ENCODE results near the gene CDYL. TPM values are rescaled to one million over a fixed set of nuclear protein-coding genes. Genes with fewer than 3 reads are reported as not detected.

Gene CDYL
- total RNA-seq, 1 donor from 2014 or later = 46.1 TPM

GRCh38 chr6:4853782-4854511, 77.7 kb downstream of the CDYL start:
- FAIRE-seq (no peak), DNase-seq (ENCODE audit: low read depth) (peak; percentile 76)
- no peaks in the 10 kb centered on the region for H3K27me3 ChIP-seq (ENCODE audit: control insufficient read depth, insufficient read depth, low read length)
- no peak for TF ChIP-seq CTCF (IDR thresholded peaks at IDR 0.05; ENCODE audit: insufficient read depth, low read length, severe bottlenecking)
- no peak overlapping the region for H3K4me3 ChIP-seq (ENCODE audit: low read depth, low read length)
- peaks cover 1% of the 10 kb centered on the region for H3K36me3 ChIP-seq (ENCODE audit: control insufficient read depth, insufficient read depth, low read length)

DNA sequence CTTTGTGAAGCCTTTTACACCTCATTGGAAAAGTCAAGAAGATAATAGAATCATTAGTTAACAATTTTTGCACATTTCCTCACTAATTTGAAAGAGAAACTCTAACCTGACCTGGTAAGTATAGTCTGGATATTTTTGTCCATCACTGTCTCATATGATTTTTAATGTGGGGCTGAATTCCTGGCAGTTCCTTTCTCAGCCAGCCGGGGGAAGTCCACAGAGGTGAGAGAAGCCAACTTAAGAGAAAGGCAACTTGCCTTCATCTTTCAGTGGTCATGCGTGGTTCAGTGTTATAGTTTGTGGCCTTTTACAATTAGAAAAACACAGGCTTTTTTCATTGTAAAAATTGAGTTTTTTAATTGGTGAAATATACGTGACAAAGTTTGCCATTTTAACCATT, 80.6 kb downstream of the CDYL start:
- no peak for TF ChIP-seq CTCF (IDR thresholded peaks at IDR 0.05; ENCODE audit: insufficient read depth, low read length, severe bottlenecking)
- H3K27me3 ChIP-seq (ENCODE audit: control insufficient read depth, insufficient read depth, low read length) = no peaks in the 10 kb centered on the region
- FAIRE-seq (no peak), DNase-seq (ENCODE audit: low read depth) (no peak)
- H3K4me3 ChIP-seq (ENCODE audit: low read depth, low read length) = no peak overlapping the region
- peaks cover 1% of the 10 kb centered on the region for H3K36me3 ChIP-seq (ENCODE audit: control insufficient read depth, insufficient read depth, low read length)

DNA sequence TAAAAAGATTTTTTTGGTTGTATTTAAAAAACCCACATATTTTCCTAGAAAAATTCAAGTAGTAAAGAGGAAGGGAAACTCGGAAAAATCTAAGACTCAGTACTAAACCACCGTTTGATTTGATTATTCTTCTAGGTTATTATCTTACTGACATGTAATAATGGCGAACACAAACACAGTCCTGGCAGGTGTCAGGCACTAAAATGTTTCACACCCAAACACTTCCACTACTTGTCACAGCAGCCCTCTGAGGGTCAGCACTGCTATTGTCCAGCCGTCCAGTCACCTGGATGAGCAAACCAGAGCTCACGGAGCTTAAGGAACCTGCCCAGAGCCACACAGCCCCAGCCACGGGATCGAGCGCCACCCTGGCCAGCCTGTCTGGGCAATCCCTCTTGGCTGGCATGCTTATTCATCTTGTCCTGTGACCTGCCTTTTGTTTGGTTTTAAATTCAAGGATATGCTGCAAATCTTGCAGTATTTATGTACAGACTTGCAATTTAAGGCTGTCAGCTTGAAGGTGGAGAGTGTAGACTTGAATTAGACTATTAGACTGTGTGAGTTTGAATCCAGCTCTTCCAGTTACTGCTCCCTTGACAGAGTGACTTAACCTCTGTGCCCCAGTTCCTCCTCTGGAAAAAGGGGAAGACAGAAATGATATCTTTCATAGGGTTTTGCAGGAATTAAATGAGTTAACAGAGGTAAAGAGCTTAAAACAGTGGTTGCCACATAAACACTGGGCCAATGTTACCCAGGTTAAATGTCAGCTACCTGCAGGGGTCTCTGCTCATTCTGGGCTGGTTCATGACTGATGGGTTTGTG, 82.2 kb downstream of the CDYL start:
- FAIRE-seq = no peak
- Histone ChIP-seq H3K27me3 (ENCODE audit: control insufficient read depth, insufficient read depth, low read length) (no peaks in the 10 kb centered on the region), H3K4me3 (ENCODE audit: low read depth, low read length) (no peak overlapping the region), H3K36me3 (ENCODE audit: control insufficient read depth, insufficient read depth, low read length) (peaks cover 1% of the 10 kb centered on the region)
- DNase-seq (ENCODE audit: low read depth) = peak; percentile 33
- no peak for TF ChIP-seq CTCF (IDR thresholded peaks at IDR 0.05; ENCODE audit: insufficient read depth, low read length, severe bottlenecking)

GRCh38 chr6:4860387-4860786, 84.2 kb downstream of the CDYL start:
- no peak for FAIRE-seq
- Histone ChIP-seq H3K36me3 (ENCODE audit: control insufficient read depth, insufficient read depth, low read length) (no peaks in the 10 kb centered on the region), H3K27me3 (ENCODE audit: control insufficient read depth, insufficient read depth, low read length) (no peaks in the 10 kb centered on the region), H3K4me3 (ENCODE audit: low read depth, low read length) (no peak overlapping the region)
- TF ChIP-seq CTCF (IDR thresholded peaks at IDR 0.05; ENCODE audit: insufficient read depth, low read length, severe bottlenecking) = no peak
- no peak for DNase-seq (ENCODE audit: low read depth)

- TF ChIP-seq CTCF (IDR thresholded peaks at IDR 0.05; ENCODE audit: insufficient read depth, low read length, severe bottlenecking) = no peak
- H3K4me3 ChIP-seq (ENCODE audit: low read depth, low read length) = no peak overlapping the region
- no peaks in the 10 kb centered on the region for H3K27me3 ChIP-seq (ENCODE audit: control insufficient read depth, insufficient read depth, low read length)
- no peaks in the 10 kb centered on the region for H3K36me3 ChIP-seq (ENCODE audit: control insufficient read depth, insufficient read depth, low read length)
- no peak for FAIRE-seq
- DNase-seq (ENCODE audit: low read depth) = no peak
These were observed 85.4 kb downstream of the CDYL start for GRCh38 chr6:4861564-4861963.
